Hematopoietic multipotent progenitor cell treated with erythropoietin and hydrocortisone succinate and interleukin-3 and kit ligand, for 8 days (in vitro differentiated cells): ENCODE data around the gene PLXNA4.
"Not testable (repeated sequence)": the region's sequence is repeated elsewhere in the genome, so short reads cannot be mapped to it uniquely, and the experiment has no call there.

ENCODE experiments used
- DNase-seq: peaks from one replicate; pipeline ENCODE4 v3.0.0-alpha.2; 2015

PLXNA4 gene

GRCh38 chr7:132187869-132188789 lies 388.1 kb downstream of the PLXNA4 start:
- no peak for DNase-seq

GRCh38 chr7:132187391-132187790 lies 388.9 kb downstream of the PLXNA4 start:
- no peak for DNase-seq

- DNase-seq = no peak
Measured at GRCh38 chr7:132185150-132185549, 391.1 kb downstream of the PLXNA4 start.

- no peak for DNase-seq
Measured at GRCh38 chr7:132183781-132184380, 392.4 kb downstream of the PLXNA4 start.

GRCh38 chr7:132182992-132183391 lies 393.3 kb downstream of the PLXNA4 start:
- DNase-seq = no peak

GRCh38 chr7:132181946-132182685 lies 394.2 kb downstream of the PLXNA4 start:
- DNase-seq = no peak

- no peak for DNase-seq
Measured at GRCh38 chr7:132181371-132181770, 394.9 kb downstream of the PLXNA4 start.

- DNase-seq = no peak
Measured at GRCh38 chr7:132180481-132180880, 395.8 kb downstream of the PLXNA4 start.

GRCh38 chr7:132179681-132180080 lies 396.6 kb downstream of the PLXNA4 start:
- DNase-seq = no peak

GRCh38 chr7:132179080-132179430 lies 397.2 kb downstream of the PLXNA4 start:
- no peak for DNase-seq

- not testable (repeated sequence) for DNase-seq
Measured at GRCh38 chr7:132178402-132179079, 397.7 kb downstream of the PLXNA4 start.

GRCh38 chr7:132177708-132178401 lies 398.4 kb downstream of the PLXNA4 start:
- no peak for DNase-seq

- DNase-seq = no peak
Measured at GRCh38 chr7:132176719-132177118, 399.6 kb downstream of the PLXNA4 start.

GRCh38 chr7:132171130-132171576 lies 405.1 kb downstream of the PLXNA4 start:
- DNase-seq = no peak

- DNase-seq = no peak
Measured at GRCh38 chr7:132169730-132170129, 406.5 kb downstream of the PLXNA4 start.

GRCh38 chr7:132168239-132168638 lies 408.0 kb downstream of the PLXNA4 start:
- no peak for DNase-seq

- not testable (repeated sequence) for DNase-seq
Measured at GRCh38 chr7:132165695-132166094, 410.6 kb downstream of the PLXNA4 start.

GRCh38 chr7:132164558-132165125 lies 411.6 kb downstream of the PLXNA4 start:
- DNase-seq = no peak

GRCh38 chr7:132162556-132163144 lies 413.6 kb downstream of the PLXNA4 start:
- no peak for DNase-seq

GRCh38 chr7:132161976-132162375 lies 414.3 kb downstream of the PLXNA4 start:
- DNase-seq = no peak

GRCh38 chr7:132161533-132161915 lies 414.7 kb downstream of the PLXNA4 start:
- no peak for DNase-seq
